T-helper 1 cell (primary cell): ENCODE results near the gene PIMREG.

ENCODE experiments used
- DNase-seq, 5 donors: peaks; one replicate each; pipeline ENCODE4 v3.0.0-alpha.2; 2012 to 2020
- total RNA-seq, 4 donors: gene quantifications; one replicate each; lab custom pipeline; 2026; lab: John Stamatoyannopoulos, UW

Gene PIMREG, protein sequence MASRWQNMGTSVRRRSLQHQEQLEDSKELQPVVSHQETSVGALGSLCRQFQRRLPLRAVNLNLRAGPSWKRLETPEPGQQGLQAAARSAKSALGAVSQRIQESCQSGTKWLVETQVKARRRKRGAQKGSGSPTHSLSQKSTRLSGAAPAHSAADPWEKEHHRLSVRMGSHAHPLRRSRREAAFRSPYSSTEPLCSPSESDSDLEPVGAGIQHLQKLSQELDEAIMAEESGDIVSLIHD
- 0 to 0.23 (median 0.08) reads per million in 4 donors for total RNA-seq

GRCh38 chr17:6443692-6444570, at the start of gene PIMREG:
Gene PIMREG (plus strand): TSS chr17:6444455. CDS start chr17:6445111, 656 bp downstream.
- peak; percentile 78 to 93 (median 87) for DNase-seq

GRCh38 chr17:6398955-6399354, 45.3 kb upstream of the PIMREG start:
- DNase-seq = no peak

DNA sequence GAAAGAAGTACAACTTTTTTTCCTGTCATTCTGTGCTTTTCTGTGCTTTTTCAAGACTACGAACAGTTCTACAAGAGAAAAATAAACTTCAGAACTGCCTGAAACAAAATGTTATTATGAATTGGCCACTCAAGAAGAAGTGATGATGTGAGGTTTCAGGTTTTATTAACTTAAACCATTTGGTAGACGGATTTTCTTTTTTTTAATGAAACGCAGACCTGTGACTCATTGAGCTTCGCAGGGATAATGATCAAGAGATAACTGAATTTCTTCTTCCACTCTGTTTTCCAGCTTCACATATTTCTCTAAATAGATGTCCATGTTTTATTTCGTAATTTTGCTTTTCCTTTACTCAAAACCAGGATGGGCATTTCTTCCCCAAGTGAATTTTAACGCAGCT, 42.0 kb upstream of the PIMREG start:
- no peak for DNase-seq

DNA sequence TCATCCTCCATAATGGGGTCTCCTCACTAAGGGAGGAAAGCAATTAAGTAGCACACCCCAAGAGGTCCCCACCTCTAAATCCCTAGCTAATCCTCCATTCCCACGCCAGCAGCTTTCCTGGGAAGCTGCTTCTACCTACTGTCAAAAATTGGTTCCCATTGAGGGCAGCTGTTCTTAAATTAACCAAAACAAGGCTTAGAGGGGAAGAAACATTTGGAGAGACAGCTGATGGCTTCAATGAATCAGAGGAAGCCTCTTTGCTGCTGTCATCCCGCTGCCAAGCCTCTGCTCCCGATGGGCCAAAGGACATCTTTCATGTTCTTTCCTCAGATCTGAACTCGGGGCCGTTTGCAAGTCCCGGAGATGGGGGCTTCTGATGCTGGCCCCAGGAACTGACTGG, 36.0 kb upstream of the PIMREG start:
- no peak for DNase-seq

GRCh38 chr17:6408735-6409134, 35.5 kb upstream of the PIMREG start:
- DNase-seq = no peak

DNA sequence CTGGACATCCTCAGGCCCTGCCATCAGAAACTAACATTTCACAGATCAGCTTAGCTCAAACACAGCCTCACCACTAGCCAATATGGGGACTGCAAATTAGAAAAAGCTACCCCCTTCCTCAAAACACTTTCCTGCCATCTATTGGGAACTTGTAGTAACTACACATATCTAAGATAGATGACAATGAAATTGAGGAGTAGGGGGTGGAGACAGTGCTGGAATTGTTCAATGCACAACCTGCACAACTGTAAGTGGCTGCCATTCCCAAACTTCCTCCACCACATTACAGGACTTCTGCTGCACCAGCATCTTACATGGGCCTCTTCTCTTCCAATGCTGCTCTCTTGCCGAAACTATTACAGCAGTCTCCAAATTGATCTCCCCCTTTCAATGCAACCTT, 31.2 kb upstream of the PIMREG start:
- DNase-seq = peak in 1 of 5 donors; percentile 13

DNA sequence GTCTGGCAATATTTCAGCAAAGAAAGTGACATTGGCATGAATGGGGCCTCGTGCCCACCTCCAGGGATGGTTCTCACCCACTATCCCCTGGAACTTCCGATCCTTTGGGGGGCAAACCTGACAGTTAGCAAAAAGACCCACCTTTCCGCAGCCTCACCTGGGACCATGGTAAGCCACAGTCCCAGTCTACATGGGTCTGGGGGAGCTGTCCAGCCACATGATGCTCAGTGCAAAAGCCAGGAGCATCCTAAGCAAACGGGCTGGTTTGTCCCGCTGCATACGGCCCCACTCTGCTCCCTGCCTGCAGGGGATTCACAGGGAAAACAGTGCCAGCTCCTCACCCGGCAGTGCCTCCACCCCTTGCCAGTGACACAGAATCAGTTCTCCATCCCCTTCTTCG, 28.6 kb upstream of the PIMREG start:
- no peak for DNase-seq

DNA sequence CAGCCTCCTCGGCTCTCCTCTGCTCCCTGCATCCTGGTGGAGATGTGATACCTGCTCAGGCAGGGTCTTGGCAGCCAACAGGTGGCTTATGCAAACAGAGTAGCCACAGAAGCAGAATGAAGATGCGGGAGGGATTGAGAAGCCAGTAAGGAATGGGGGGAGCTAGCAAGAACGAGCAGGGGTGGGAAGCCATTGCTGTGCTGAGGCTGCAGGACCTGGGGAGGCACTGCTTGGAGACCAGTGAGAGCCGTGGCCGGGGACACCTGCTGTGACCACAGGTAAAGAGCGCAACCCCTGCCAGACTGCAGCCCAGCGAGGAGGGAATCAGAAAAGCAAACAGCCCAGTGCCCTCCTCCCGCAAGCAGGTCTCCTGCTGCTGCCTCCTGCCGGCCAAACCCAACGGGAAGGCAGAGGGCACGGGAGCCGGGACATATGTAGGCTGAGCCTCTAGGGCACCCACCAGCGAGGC, 24.0 kb upstream of the PIMREG start:
- DNase-seq = peak in 1 of 5 donors; percentile 15

GRCh38 chr17:6421700-6422604, 22.3 kb upstream of the PIMREG start:
- DNase-seq = peak; percentile 43 to 65 (median 58)

DNA sequence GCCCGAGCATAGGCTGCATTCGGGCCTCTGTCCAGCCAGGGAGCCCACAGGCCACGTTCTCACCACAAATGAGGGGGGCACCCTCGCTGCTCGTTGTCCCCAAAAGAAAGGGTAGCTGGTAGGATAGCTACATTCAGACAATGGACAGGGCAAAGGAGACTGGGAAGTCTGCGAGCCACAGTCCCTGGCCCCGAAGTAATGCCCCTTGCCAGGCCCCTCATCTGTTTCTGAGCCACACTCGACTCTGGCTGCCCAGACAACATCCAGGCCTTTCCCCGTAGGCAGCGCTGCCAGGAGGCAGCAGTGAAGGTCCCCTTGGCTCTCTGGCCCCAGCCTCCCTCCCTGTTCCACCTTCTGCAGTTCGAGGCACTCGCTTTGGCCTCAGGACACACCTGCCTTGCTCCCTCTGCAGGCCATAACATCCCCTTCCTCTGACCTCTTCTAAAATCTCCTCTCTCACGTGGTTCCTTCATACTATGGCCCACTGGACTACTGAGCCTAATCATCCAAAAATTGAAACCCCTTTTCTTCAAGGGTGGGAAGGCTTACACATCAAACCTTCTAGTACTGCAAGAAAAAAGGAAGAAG, 21.5 kb upstream of the PIMREG start:
- no peak for DNase-seq

DNA sequence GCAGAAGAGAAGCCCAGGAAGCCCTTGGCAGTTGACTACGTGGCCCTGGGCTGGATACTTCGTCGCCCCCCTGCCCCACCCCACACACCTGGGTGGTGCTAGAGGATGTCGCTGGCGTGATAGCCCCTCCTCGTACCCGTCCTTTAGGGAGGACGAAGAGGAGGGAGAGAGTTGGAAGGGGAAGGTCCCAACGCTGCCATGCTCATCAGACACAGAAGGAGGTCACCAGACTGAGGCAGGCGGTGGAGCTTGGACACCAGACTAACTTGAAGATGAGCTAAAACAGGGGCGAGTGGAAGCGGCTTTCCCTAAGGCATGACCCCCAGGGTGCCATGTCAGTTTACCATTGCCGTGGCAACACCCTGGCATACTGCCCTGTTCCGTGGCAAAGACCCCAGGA, 20.3 kb upstream of the PIMREG start:
- no peak for DNase-seq

GRCh38 chr17:6425407-6425806, 18.8 kb upstream of the PIMREG start:
- DNase-seq = no peak

- no peak for DNase-seq
These were observed 17.7 kb upstream of the PIMREG start for GRCh38 chr17:6426356-6427101.

GRCh38 chr17:6427279-6427781, 16.9 kb upstream of the PIMREG start:
- peak in 4 of 5 donors; percentile 18 to 75 (median 37) for DNase-seq

GRCh38 chr17:6428207-6428965, 15.9 kb upstream of the PIMREG start:
- DNase-seq = no peak

DNA sequence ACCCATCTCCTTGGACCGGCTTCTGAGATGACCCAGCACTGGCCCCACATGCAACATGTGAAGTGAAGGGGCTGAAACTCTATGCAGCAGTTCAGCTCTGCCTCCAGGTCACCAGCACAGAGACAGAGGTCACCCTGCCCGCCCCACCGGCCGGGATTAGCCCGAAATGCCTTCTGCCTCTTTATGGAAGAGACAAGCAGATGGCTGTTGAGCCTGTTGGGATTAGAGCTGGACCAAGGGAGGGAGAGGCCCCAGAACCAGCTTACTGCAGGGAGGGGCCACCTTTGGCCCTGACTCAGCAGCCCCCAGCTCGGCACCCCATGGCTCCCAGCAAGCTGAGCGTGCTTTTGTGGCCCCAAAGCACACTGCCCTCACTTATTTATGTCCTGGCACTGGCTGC, 15.0 kb upstream of the PIMREG start:
- no peak for DNase-seq

- DNase-seq = no peak
These were observed 13.5 kb upstream of the PIMREG start for GRCh38 chr17:6430769-6431168.

- no peak for DNase-seq
These were observed 9.2 kb upstream of the PIMREG start, which contains the start of gene AIPL1 for GRCh38 chr17:6435051-6435450. Gene AIPL1 (minus strand): TSS chr17:6435121. CDS start chr17:6435104, 17 bp downstream.

GRCh38 chr17:6435968-6436367, 8.3 kb upstream of the PIMREG start:
- peak; percentile 28 to 58 (median 39) for DNase-seq

DNA sequence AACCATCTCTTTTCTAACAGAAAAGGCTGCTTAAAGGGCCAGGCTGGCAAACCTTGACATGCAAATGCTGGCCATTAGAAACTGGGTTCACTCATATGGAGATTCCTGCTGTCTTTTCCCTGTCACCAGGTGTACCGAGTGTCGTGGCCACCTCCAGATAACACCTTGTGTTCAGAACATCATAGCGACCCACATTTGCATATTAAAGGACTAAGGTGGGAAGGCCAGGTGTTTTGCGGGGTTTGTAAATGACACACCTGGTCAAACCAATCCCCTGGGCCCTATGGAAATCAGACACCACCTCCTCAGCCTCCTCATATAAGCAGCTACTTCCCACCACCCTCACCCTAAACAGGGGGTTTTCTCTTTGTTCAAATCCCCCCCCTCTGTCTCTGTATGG, 6.8 kb upstream of the PIMREG start:
- no peak for DNase-seq
